Occipital lobe (tissue), 2 donors: ENCODE data around the gene KDR. TPM values are rescaled to one million over a fixed set of nuclear protein-coding genes. Genes with fewer than 3 reads are reported as not detected.

Experiments used
- DNase-seq: peaks from one replicate; lab custom pipeline; 2025; lab: John Stamatoyannopoulos, UW
- total RNA-seq: library from RNA; depleted of rRNA; stranded (reverse); fragments of >200 nt; gene quantifications from one replicate; pipeline ENCODE4 v1.2.3, GENCODE V29; 2014

KDR gene
- total RNA-seq, 1 donor from 2014 or later = 13.7 TPM

GRCh38 chr4:55079451-55080173 lies 45.8 kb downstream of the KDR start:
- no peak for DNase-seq

GRCh38 chr4:55078987-55079386 lies 46.4 kb downstream of the KDR start:
- DNase-seq = no peak

DNA sequence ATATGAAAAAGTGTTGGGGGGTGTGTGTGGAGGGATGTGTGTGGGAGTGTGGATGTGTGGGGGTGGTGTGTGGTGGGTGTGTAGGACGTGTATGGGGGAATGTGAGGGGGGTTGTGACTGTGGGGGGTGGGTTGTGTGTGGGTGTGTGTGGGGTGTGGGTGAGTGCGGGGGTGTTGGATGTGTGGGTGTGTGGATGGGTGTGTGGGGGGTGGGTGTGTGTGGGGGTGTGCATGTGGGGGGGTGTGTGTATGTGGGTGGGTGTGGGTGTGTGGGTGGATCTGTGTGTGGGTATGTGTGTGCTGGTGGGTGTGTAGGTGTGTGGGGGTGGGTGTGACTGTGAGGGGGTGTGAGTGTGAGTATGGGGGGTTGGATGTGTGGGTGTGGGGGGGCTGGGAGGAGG lies 47.8 kb downstream of the KDR start:
- no peak for DNase-seq

GRCh38 chr4:55075823-55076716 lies 49.3 kb downstream of the KDR start:
- DNase-seq = no peak

- DNase-seq = no peak
Observed at GRCh38 chr4:55075376-55075775, 50.0 kb downstream of the KDR start.

DNA sequence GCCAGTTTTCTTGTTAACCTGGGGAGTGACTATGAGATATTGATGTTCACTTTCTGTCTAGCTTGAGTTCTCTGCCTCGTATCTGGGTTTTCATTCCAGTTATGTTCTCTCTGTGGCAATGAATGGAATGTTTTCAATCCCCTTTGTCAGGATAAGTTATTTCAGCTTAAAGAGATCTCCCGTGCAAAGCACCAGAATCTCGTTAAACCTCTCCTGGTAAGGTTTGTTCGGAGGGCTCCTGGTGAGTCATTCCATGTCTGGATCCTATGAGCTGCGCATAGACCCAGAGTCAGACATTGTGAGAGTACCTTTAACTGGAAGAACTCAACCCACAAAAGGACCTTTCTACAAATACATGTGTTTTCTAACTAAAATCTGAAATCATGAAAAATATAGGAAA lies 51.0 kb downstream of the KDR start:
- no peak for DNase-seq

DNA sequence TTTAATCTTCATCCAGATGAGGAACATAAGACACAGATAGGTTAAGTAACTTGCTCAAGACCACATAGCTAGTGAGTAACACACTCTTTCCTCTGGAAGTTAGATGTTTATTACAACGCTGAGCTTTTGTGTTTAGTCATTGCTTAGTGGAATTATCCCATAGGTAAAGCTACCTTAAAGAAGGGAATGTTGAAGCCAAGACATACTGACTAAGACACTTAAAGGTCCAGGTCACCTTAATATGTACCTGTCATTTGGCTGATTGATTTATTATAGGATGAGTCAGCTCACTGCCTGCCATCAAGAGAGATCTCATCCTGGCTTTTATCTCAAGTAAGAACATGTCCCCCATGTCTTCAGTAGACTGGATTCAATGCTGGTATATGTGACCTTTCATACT lies 53.4 kb downstream of the KDR start:
- DNase-seq = no peak

- no peak for DNase-seq
Observed at GRCh38 chr4:55069248-55069647, 56.1 kb downstream of the KDR start.

DNA sequence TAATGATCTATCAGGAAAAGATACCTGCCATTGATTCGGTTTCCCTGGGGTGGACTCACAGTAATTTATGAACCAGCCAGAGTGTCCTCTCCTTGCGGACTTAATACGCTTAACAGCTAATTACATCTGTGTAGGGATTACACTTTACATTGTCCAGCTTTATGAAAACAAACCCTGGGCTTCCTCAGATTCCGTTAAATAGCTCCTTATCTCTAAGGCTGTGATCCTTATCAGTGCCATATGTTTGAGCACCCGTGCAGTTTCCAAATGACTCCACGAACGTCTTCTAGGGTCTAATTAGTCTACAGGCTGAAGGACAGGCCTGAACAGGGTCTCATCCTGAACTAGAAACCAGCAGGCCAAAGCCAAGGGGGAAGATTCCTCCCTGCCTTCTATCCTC lies 56.9 kb downstream of the KDR start:
- DNase-seq = no peak

- DNase-seq = no peak
Observed at GRCh38 chr4:55066018-55066417, 59.4 kb downstream of the KDR start.

GRCh38 chr4:55055529-55055928 lies 69.9 kb downstream of the KDR start:
- no peak for DNase-seq

- no peak for DNase-seq
Observed at GRCh38 chr4:55051532-55051931, 73.9 kb downstream of the KDR start.

DNA sequence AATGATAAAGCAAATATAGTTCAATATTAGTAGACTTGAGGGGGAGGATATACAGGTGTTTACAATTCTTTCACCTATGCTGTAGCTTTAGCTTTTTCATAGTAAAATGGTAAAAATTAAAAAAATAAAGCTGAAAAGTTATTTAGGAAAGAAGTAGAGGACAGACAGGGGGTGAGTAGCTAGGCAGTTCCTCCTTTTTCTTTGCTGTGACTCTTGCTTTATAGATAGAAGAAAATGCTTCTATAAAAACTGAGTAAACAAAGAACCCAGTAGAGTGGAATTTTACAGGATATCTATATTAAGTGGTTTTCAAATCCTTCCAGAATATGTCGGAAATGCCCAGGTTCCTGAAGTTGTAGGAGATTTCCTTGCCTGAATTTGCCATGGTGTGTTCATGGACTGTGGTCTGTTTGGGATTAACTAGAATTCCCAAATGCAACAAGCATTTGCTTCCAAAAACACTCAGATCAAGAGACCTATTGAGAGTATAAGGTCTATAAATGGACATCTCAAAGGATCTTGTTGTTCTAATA lies 74.9 kb downstream of the KDR start:
- DNase-seq = no peak

DNA sequence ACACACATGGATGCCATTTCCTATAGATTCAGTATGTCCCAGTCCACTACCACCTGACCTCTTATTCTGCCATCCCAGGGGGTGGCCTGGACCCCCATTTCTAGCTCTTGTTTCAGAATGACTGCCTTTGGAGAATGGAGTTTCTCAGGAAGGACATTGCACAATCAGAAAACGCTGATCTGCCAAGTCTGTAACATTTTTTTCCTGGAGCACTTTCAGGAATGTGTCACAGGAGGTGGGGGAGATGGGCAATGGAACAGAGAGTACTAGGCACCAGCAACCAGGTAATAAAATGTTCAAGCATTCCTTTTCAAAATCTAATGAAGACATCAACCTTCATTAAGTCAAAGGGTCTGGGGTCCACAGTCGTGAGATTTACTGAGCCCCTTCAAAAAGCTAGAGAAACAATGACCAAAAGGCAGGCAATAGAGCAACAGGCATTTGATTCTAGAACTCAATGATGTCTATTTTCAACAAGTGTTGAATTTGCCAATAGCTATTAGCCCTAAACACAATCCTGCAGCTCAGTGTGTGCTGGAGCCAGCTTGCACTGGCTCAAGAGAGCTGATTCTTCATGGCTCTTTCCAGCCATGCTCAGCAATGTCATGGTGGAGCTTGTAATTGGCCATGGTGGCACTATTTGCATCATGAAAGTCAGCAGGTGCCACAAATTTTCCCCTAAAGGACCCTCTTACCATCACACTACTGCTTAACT lies 87.1 kb downstream of the KDR start:
- DNase-seq = no peak

DNA sequence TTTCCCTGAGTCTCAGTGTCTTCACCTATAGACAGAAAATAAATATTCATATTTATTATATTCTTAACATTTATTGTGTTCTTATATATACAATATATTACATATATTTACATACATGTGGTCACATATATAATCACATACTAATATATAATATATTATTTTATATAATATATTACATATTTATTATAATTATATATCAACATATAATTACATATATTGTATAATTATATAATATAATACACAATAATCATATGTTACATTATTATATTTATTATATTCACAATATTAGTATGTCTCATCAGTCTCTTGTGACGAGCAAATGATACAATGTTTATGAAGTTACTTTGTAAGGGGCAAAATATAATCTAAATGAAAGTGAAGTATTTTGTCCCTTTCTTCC lies 87.7 kb downstream of the KDR start:
- no peak for DNase-seq

DNA sequence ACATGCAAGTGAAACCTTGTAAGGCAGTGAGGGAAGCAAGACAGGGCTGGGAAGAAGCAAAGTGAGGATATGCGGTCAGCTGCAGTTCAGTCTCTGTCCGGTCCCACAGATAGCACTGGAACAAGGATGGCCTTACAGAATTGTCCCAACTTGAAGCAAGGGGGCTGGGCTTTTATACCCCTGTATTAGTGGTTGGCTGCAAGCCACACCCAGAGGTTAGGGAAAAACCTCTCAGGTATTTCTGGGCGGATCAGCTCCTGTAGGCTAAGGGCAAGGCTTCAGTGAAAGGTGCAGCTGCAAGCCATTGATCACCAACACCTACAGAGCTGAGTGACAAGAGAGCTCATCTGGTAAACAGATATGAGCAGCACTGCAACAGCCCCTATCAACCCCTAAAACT lies 89.0 kb downstream of the KDR start:
- no peak for DNase-seq

DNA sequence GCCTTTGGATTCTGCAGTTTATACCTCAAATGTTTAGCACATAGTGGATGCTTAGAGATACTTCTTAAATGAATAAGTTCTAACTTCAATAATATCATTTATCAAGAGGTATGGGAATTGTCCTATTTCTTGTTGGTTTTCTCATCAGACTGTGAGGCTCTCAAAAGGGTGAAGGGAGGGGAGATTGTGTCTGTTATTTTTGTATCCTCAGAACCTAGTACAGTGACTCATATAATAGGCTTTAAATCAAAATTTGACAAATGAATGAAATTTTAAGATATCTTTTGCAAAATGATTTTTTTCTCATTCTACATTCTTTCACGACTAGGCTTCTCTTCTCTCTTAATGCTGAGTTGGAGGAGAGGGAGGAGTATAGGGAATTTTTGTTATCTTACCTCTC lies 89.5 kb downstream of the KDR start:
- DNase-seq = no peak

DNA sequence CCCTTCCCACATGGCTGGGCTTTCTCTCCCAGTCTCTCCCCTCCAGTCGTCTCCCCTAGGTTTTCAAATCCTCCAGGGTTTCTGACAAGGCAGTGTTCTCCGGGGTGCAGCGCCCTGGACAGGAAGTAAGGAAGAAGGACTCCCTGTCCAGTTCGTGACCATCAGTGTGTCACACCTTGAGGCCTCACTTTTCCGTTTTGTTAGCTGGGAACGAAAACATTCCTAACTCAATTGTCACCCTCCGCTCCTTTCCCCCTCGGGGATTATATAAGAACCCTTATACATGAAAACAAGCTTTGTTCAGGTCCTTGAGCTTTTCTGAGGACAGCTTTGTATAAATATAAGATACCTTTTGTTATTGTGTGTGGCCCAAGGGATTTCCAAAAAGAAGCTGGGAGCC lies 92.1 kb downstream of the KDR start:
- no peak for DNase-seq

DNA sequence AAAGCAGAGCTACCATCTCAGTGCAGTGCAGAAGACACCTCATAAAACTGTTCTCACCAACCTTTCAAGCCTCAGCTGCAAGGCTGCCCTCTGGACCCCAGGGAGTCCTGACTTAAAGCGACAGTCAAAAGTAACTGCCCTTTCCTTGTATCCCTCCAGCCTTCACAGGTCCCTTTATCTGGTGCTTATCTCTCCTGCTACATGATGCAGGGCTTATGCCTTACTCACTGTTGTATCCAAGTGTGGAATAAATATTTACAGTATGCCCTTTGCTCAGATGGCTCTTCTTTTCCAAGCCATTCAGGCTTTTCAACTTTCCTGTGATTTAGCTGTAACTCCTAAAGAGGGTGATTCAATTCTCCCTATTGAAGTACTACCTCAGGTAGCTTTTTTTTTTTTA lies 92.6 kb downstream of the KDR start:
- no peak for DNase-seq

- DNase-seq = no peak
Observed at GRCh38 chr4:55032179-55032578, 93.2 kb downstream of the KDR start.

DNA sequence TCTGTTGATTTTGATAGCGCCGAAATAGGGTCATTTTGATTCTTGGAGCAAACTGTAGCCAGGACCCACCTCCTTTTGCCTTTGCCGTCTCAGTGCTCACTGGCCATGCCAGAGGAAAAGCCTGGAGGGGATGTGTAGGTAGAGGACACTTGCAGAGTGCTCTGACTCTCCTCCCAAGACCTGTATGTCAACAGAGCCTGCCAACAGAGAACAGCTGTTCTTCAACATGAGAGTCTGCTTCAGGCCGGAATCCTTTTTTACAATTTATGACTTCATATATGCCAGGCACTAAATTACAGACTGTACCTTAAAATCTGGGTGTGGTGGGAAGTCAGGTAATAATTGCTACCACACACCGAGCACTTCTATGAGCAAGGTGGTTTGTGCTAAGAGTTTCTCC lies 94.2 kb downstream of the KDR start:
- no peak for DNase-seq

GRCh38 chr4:55030589-55030988 lies 94.8 kb downstream of the KDR start:
- no peak for DNase-seq
